ENCODE results near the gene AUTS2. TPM values are rescaled to one million over a fixed set of nuclear protein-coding genes. Genes with fewer than 3 reads are reported as not detected.

AUTS2 gene
- total RNA-seq, 5 donors from 2014 or later (not counting 1 experiment from before 2014, with no cell fraction given) = 10.6 to 66.2 (median 37.6) TPM

DNA sequence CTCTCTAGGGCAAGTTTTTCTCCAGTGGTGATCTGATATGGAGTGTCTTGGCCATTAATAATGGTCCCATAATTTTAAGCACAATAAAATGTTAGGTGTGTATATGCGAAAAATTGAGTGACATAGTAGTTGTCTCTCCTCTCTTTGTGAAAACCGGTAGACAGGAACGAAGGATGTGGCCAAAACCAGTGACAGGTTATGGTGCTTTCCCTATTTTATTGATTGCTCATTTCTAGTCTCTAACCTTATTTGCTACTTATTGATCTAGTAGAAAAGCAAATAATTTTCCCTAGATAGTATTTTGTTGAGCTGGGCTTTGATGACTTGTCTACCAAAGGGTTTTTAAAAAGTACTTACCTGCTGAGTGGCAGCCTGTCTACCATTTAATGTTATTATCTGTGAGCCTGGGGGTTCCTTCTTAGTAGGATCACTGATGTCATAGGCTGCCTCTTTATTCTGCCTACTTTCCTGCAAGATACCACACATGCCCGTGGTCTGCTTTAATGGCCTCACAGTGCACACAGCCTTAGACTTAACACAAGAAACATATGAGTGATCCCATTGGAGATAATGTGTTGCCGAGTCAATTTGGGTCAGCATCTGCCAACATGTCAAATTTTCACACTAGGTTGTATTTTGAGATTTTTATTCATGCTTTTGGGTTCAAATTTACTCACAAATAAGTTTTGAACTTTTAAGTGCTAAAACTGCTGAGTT, 100.0 kb downstream of the AUTS2 start:
- ChIA-PET CTCF (interaction anchor here in 1 of 2 donors (0.5 kb wide), 1 partner anchor 292 kb away, joined by 3 read pairs; no protein-coding TSS in a partner anchor), POLR2A (no interaction called here)
- Histone ChIP-seq H3K4me3 (ENCODE audit: control insufficient read depth in 1 of 2, extremely low read depth in 1 of 2, low read length in 1 of 2) (no peak overlapping the region), H3K9me3 (no peaks in the 10 kb centered on the region), H3K27ac (ENCODE audit: low read length) (no peak overlapping the region), H3K36me3 (ENCODE audit: control insufficient read depth in 2 of 2, extremely low read depth in 1 of 2, insufficient read depth in 1 of 2, low read length in 1 of 2) (no peaks in the 10 kb centered on the region), H3K4me1 (ENCODE audit: control insufficient read depth in 1 of 2, extremely low read depth in 1 of 2, insufficient read depth in 2 of 2, low read length in 2 of 2) (peaks cover 4 to 6% of the 10 kb centered on the region in 2 experiments), H3K27me3 (replicated peaks in 1 of 2; ENCODE audit: control insufficient read depth in 2 of 2, extremely low read depth in 1 of 2, insufficient read depth in 2 of 2, low read length in 1 of 2) (no peaks in the 10 kb centered on the region)
- Mint-ChIP-seq H3K4me3 (no peak overlapping the region), H3K9me3 (no peaks in the 10 kb centered on the region), H3K4me1 (peaks cover 9 to 11% (median 11%) of the 10 kb centered on the region in 3 donors), H3K27me3 (peaks cover 0 to 4% of the 10 kb centered on the region in 2 donors), H3K27ac (no peak overlapping the region), H3K36me3 (no peaks in the 10 kb centered on the region)
- ATAC-seq (replicated peaks in 1 of 4) = no peak
- no CpG with 5 or more reads among the region's 5 CpGs for WGBS (ENCODE audit: insufficient coverage)
- DNase-seq = no peak

DNA sequence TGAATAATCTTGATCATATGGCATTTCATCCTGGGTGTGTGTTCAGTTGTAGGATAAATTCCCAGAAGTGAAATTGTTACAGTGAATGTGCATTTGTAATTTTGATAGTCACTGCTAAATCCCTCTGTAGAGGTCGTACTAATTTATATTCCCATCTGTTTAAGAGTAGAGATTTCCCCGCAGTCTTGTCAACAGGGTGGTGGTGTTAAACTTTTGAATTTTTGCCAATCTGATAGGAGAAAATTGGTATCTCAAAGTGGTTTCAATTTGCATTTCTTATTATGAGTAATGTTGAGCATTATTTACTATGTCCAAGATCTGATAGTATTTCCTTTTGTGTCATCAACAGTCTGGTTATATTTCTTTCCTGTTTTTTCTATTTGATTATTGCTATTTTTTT, 101.7 kb downstream of the AUTS2 start:
- Mint-ChIP-seq H3K27me3 (peaks cover 0 to 4% of the 10 kb centered on the region in 2 donors), H3K4me1 (peaks cover 9 to 11% (median 11%) of the 10 kb centered on the region in 3 donors), H3K27ac (no peak overlapping the region), H3K36me3 (no peaks in the 10 kb centered on the region), H3K4me3 (no peak overlapping the region), H3K9me3 (no peaks in the 10 kb centered on the region)
- no peaks in the 10 kb centered on the region for H3K36me3 ChIP-seq (ENCODE audit: control insufficient read depth in 2 of 2, extremely low read depth in 1 of 2, insufficient read depth in 1 of 2, low read length in 1 of 2)
- H3K27ac ChIP-seq (ENCODE audit: low read length) = no peak overlapping the region
- no peak for DNase-seq
- no CpG with 5 or more reads among the region's 2 CpGs for WGBS (ENCODE audit: insufficient coverage)
- ATAC-seq (replicated peaks in 1 of 4) = no peak
- H3K4me1 ChIP-seq (ENCODE audit: control insufficient read depth in 1 of 2, extremely low read depth in 1 of 2, insufficient read depth in 2 of 2, low read length in 2 of 2) = peaks cover 4 to 6% of the 10 kb centered on the region in 2 experiments
- no peak overlapping the region for H3K4me3 ChIP-seq (ENCODE audit: control insufficient read depth in 1 of 2, extremely low read depth in 1 of 2, low read length in 1 of 2)
- H3K9me3 ChIP-seq = no peaks in the 10 kb centered on the region
- no peaks in the 10 kb centered on the region for H3K27me3 ChIP-seq (replicated peaks in 1 of 2; ENCODE audit: control insufficient read depth in 2 of 2, extremely low read depth in 1 of 2, insufficient read depth in 2 of 2, low read length in 1 of 2)
- ChIA-PET CTCF (no interaction called here), POLR2A (no interaction called here)

DNA sequence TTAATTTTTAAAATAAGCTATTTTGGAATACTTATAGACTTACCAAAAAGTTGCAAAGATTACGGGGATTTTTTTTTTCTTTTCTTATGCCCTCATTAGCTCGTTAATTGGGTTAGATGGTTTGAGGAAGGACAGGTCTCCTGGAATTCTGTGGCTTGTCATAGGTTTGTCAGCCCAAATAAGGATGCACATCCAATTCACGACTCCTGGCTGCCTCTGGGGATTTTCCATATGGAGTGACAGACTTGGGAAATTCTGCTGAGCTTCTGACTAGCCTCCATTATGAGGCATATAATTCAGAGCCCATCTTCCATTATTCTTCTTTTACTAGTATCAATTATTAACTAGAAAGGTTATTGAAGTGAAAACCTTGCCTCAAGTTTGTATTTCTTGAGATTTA, 102.1 kb downstream of the AUTS2 start:
- WGBS (ENCODE audit: insufficient coverage) = no CpG with 5 or more reads among the region's 3 CpGs
- H3K27ac Mint-ChIP-seq = no peak overlapping the region
- H3K9me3 Mint-ChIP-seq = no peaks in the 10 kb centered on the region
- no peak overlapping the region for H3K4me3 Mint-ChIP-seq
- no peaks in the 10 kb centered on the region for H3K36me3 ChIP-seq (ENCODE audit: control insufficient read depth in 2 of 2, extremely low read depth in 1 of 2, insufficient read depth in 1 of 2, low read length in 1 of 2)
- H3K9me3 ChIP-seq = no peaks in the 10 kb centered on the region
- no peak overlapping the region for H3K4me3 ChIP-seq (ENCODE audit: control insufficient read depth in 1 of 2, extremely low read depth in 1 of 2, low read length in 1 of 2)
- peaks cover 4 to 6% of the 10 kb centered on the region in 2 experiments for H3K4me1 ChIP-seq (ENCODE audit: control insufficient read depth in 1 of 2, extremely low read depth in 1 of 2, insufficient read depth in 2 of 2, low read length in 2 of 2)
- no peaks in the 10 kb centered on the region for H3K36me3 Mint-ChIP-seq
- no peak overlapping the region for H3K27ac ChIP-seq (ENCODE audit: low read length)
- H3K4me1 Mint-ChIP-seq = peaks cover 9 to 11% (median 11%) of the 10 kb centered on the region in 3 donors
- POLR2A ChIA-PET = no interaction called here
- CTCF ChIA-PET = no interaction called here
- no peaks in the 10 kb centered on the region for H3K27me3 ChIP-seq (replicated peaks in 1 of 2; ENCODE audit: control insufficient read depth in 2 of 2, extremely low read depth in 1 of 2, insufficient read depth in 2 of 2, low read length in 1 of 2)
- ATAC-seq (replicated peaks in 1 of 4) = no peak
- DNase-seq = no peak
- peaks cover 0 to 4% of the 10 kb centered on the region in 2 donors for H3K27me3 Mint-ChIP-seq

DNA sequence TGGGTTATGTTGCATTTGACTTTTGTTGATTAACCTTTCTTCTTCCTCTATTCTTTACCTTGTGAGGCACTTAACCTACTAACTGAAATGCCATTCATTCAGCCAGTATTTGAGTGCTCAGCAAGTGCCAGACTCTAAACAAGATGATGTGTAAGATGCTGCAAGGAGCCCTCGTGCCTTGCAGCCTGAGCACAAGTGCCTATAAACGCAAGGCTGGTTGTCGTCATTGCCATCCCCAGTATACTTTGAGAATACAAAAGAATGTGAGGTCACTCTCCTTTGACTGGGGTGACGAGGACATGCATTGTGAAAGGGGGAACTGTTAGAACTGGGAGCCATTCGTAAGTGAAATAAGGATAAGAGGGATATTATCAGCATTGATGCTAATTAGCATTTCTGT, 103.0 kb downstream of the AUTS2 start:
- H3K4me3 ChIP-seq (ENCODE audit: control insufficient read depth in 1 of 2, extremely low read depth in 1 of 2, low read length in 1 of 2) = no peak overlapping the region
- DNase-seq = no peak
- Mint-ChIP-seq H3K9me3 (no peaks in the 10 kb centered on the region), H3K36me3 (no peaks in the 10 kb centered on the region), H3K4me3 (no peak overlapping the region), H3K27ac (no peak overlapping the region), H3K27me3 (peaks cover 0 to 4% of the 10 kb centered on the region in 2 donors), H3K4me1 (peaks cover 3 to 5% (median 5%) of the 10 kb centered on the region in 3 donors)
- no peaks in the 10 kb centered on the region for H3K27me3 ChIP-seq (replicated peaks in 1 of 2; ENCODE audit: control insufficient read depth in 2 of 2, extremely low read depth in 1 of 2, insufficient read depth in 2 of 2, low read length in 1 of 2)
- no peak overlapping the region for H3K27ac ChIP-seq (ENCODE audit: low read length)
- no peaks in the 10 kb centered on the region for H3K9me3 ChIP-seq
- ChIA-PET CTCF (interaction anchor here in 1 of 2 donors (0.6 kb wide), 1 partner anchor 13 kb away, joined by 3 read pairs; no protein-coding TSS in a partner anchor), POLR2A (interaction anchor here in 1 of 2 donors (0.5 kb wide), 1 partner anchor 42 kb away, joined by 7 read pairs; no protein-coding TSS in a partner anchor)
- no peak for ATAC-seq (replicated peaks in 1 of 4)
- no peaks in the 10 kb centered on the region for H3K36me3 ChIP-seq (ENCODE audit: control insufficient read depth in 2 of 2, extremely low read depth in 1 of 2, insufficient read depth in 1 of 2, low read length in 1 of 2)
- peaks cover 0 to 4% of the 10 kb centered on the region in 2 experiments for H3K4me1 ChIP-seq (ENCODE audit: control insufficient read depth in 1 of 2, extremely low read depth in 1 of 2, insufficient read depth in 2 of 2, low read length in 2 of 2)
- 100% methylated on average over 2 of the region's 5 CpGs for WGBS (ENCODE audit: insufficient coverage)

DNA sequence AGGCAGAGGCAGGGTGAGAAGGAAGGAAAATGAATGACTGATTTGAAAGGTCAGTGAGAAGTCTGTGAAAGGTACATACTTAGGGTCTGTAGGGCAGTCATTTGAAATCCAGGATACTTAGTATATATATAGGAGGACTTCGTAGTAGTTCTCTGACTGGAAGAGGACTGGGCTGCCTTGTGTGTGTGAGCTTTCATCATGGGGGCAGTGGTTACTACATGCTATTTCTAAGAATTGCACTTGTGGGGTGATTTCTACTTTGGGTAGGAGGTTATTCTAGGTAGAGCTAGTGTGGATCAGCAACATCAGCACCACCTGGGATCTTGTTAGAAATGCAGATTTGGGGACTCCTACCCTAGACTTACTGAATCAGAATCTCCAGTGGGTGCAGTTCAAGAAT, 104.1 kb downstream of the AUTS2 start:
- 83% methylated on average over 1 of the region's 1 CpG for WGBS (ENCODE audit: insufficient coverage)
- Mint-ChIP-seq H3K4me3 (no peak overlapping the region), H3K36me3 (no peaks in the 10 kb centered on the region), H3K27ac (no peak overlapping the region), H3K27me3 (peaks cover 0 to 4% of the 10 kb centered on the region in 2 donors), H3K9me3 (no peaks in the 10 kb centered on the region), H3K4me1 (no peaks in the 10 kb centered on the region)
- H3K36me3 ChIP-seq (ENCODE audit: control insufficient read depth in 2 of 2, extremely low read depth in 1 of 2, insufficient read depth in 1 of 2, low read length in 1 of 2) = no peaks in the 10 kb centered on the region
- POLR2A ChIA-PET = no interaction called here
- no peaks in the 10 kb centered on the region for H3K4me1 ChIP-seq (ENCODE audit: control insufficient read depth in 1 of 2, extremely low read depth in 1 of 2, insufficient read depth in 2 of 2, low read length in 2 of 2)
- DNase-seq (no peak), ATAC-seq (replicated peaks in 1 of 4) (no peak)
- H3K27me3 ChIP-seq (replicated peaks in 1 of 2; ENCODE audit: control insufficient read depth in 2 of 2, extremely low read depth in 1 of 2, insufficient read depth in 2 of 2, low read length in 1 of 2) = no peaks in the 10 kb centered on the region
- no peak overlapping the region for H3K27ac ChIP-seq (ENCODE audit: low read length)
- H3K9me3 ChIP-seq = no peaks in the 10 kb centered on the region
- no peak overlapping the region for H3K4me3 ChIP-seq (ENCODE audit: control insufficient read depth in 1 of 2, extremely low read depth in 1 of 2, low read length in 1 of 2)
- CTCF ChIA-PET = no interaction called here

DNA sequence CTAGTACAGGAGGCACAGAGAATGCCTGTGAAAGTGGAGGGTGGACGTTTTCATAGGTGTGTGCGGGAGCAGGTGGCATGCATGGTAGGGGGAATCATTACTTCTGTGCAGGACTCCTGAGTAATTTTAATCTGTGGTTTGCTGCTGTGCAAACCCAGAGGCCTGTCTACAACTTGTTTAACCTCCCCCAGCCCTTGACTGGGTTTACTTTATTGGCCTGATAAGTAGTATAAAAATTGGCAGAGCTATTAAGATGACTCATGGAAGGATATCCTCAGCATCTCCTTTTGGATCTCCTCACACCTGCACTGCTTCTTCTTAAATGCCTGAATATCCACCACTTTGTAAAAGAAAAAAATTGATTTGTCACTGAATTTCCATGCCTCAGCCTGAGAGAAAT, 104.8 kb downstream of the AUTS2 start:
- no peaks in the 10 kb centered on the region for H3K9me3 Mint-ChIP-seq
- no peaks in the 10 kb centered on the region for H3K4me1 Mint-ChIP-seq
- H3K36me3 Mint-ChIP-seq = no peaks in the 10 kb centered on the region
- Histone ChIP-seq H3K9me3 (no peaks in the 10 kb centered on the region), H3K27me3 (replicated peaks in 1 of 2; ENCODE audit: control insufficient read depth in 2 of 2, extremely low read depth in 1 of 2, insufficient read depth in 2 of 2, low read length in 1 of 2) (no peaks in the 10 kb centered on the region), H3K27ac (ENCODE audit: low read length) (no peak overlapping the region), H3K4me1 (ENCODE audit: control insufficient read depth in 1 of 2, extremely low read depth in 1 of 2, insufficient read depth in 2 of 2, low read length in 2 of 2) (no peaks in the 10 kb centered on the region), H3K36me3 (ENCODE audit: control insufficient read depth in 2 of 2, extremely low read depth in 1 of 2, insufficient read depth in 1 of 2, low read length in 1 of 2) (no peaks in the 10 kb centered on the region), H3K4me3 (ENCODE audit: control insufficient read depth in 1 of 2, extremely low read depth in 1 of 2, low read length in 1 of 2) (no peak overlapping the region)
- H3K27me3 Mint-ChIP-seq = peaks cover 0 to 4% of the 10 kb centered on the region in 2 donors
- ChIA-PET POLR2A (no interaction called here), CTCF (no interaction called here)
- ATAC-seq (replicated peaks in 1 of 4) (no peak), DNase-seq (no peak)
- no peak overlapping the region for H3K27ac Mint-ChIP-seq
- no CpG with 5 or more reads among the region's 2 CpGs for WGBS (ENCODE audit: insufficient coverage)
- no peak overlapping the region for H3K4me3 Mint-ChIP-seq

Measured in T-cell (primary cell).